ENCODE measurements around the gene KCTD12.

- TF ChIP-seq EZH2 (IDR thresholded peaks at IDR 0.05): no peak
- TF ChIP-seq POLR2AphosphoS5 (IDR thresholded peaks at IDR 0.05; ENCODE audit: borderline replicate concordance, low read depth, low read length): no peak
Measured at GRCh38 chr13:76874479-76874878, 11.7 kb downstream of the KCTD12 start.
